K562 (cell line): ENCODE measurements around the gene HLA-DOA.

Source experiments
- CHD4 ChIP-seq: fragments of 200-600 bp; sonication (generic); IDR thresholded peaks from 3 replicates; pipeline ENCODE4 v1.6.1; 2012; ENCODE audit warnings: low read depth, mild to moderate bottlenecking, mixed read lengths, low read length, inconsistent platforms; ENCODE audit not compliant: insufficient read depth, insufficient replicate concordance, poor library complexity, severe bottlenecking
- CREB1 ChIP-seq, 2 experiments: sonication (generic) in 1 of 2; formaldehyde crosslinking in 1 of 2; IDR thresholded peaks; 2 replicates each; pipeline versions ENCODE4 v1.6.1 to v1.8.0; 2012 to 2022; ENCODE audit warnings: inconsistent platforms in 1 of 2, mild to moderate bottlenecking in 1 of 2, missing genetic modification reagents in 1 of 2, moderate library complexity in 1 of 2
- CREBBP ChIP-seq: IDR thresholded peaks from one replicate; pipeline ENCODE4 v1.6.1; 2012; ENCODE audit warnings: low read depth, mild to moderate bottlenecking, control low read depth, inconsistent platforms, low read length
- CTCF ChIP-seq, 3 experiments: IDR thresholded peaks in 2 of 3; conservative IDR thresholded peaks in 1 of 3; 2 replicates each; pipeline ENCODE4 v1.5.1; 2011 to 2012; ENCODE audit warnings: low read length in 3 of 3, mild to moderate bottlenecking in 3 of 3, control low read depth in 2 of 3, improper control_type of control experiment in 1 of 3, inconsistent platforms in 1 of 3, low read depth in 1 of 3, mixed read lengths in 1 of 3, moderate library complexity in 1 of 3; ENCODE audit not compliant: insufficient read depth in 2 of 3
- NONO ChIP-seq, 2 experiments: fragments of 200-400 bp in 1 of 2; fragments of 450-650 bp in 1 of 2; formaldehyde crosslinking in 1 of 2; IDR thresholded peaks; 2 replicates each; pipeline ENCODE4 v1.6.1; 2017; ENCODE audit warnings: low read depth in 2 of 2, mild to moderate bottlenecking in 2 of 2, moderate library complexity in 2 of 2, low read length in 1 of 2
- POLR2AphosphoS2 ChIP-seq: IDR thresholded peaks from 2 replicates; pipeline ENCODE4 v1.6.1; 2012; ENCODE audit warnings: low read length, improper control_type of control experiment
- PRPF4 ChIP-seq: fragments of 200-400 bp; formaldehyde crosslinking; IDR thresholded peaks from one replicate; pipeline ENCODE4 v1.6.1; 2017; ENCODE audit warnings: low read length, low read depth, mild to moderate bottlenecking; ENCODE audit not compliant: insufficient read depth, poor library complexity, severe bottlenecking
- TCF7L2 ChIP-seq: fragments of 150-350 bp; IDR thresholded peaks from 2 replicates; pipeline ENCODE4 v1.6.1; 2016; ENCODE audit warnings: low read depth, mild to moderate bottlenecking, low read length, moderate library complexity
- ZBTB1 ChIP-seq: sonication (generic); formaldehyde crosslinking; IDR thresholded peaks from 2 replicates; pipeline ENCODE4 v1.8.1; 2023; ENCODE audit warnings: missing genetic modification reagents, low read depth, mild to moderate bottlenecking, borderline replicate concordance

DNA sequence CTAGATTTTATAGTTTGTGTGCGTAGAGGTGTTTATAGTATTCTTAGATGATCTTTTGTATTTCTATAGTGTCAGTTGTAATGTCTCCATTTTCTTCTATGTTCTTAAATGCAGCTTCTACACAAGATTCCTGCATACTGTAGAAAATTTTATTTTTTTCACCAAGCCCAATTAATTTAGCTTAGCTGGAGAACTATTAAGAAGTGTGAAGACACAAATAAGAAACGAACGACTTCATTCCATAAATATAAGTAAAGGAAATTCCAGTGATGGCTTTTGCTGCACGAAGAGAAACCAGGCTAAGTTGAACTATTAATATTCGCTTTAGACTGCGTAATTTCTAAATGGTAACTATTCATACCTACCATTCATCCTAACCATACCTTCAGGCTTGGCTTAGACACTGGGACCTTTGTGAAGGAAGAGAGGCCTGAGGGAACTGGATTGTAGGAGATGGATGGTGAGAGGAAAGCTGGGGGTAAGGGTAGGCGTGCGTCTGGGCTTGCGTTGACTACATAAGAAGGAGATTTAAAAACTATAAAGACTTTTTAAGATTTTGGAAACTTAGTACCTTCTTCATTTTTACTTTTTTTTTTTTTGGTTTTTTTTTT lies 15.9 kb downstream of the HLA-DOA start:
- no peak for TF ChIP-seq CTCF (IDR thresholded peaks at IDR 0.05 in 2 of 3, conservative IDR thresholded peaks at IDR 0.05 in 1 of 3; ENCODE audit: insufficient read depth in 2 of 3, low read depth in 1 of 3, low read length in 3 of 3)
- TF ChIP-seq TCF7L2, result no peak
- no peak for TF ChIP-seq NONO (IDR thresholded peaks at IDR 0.05; ENCODE audit: low read depth in 2 of 2, low read length in 1 of 2)
- TF ChIP-seq PRPF4, result no peak
- TF ChIP-seq ZBTB1 (CRISPR knock-in tag), result no peak
- no peak for TF ChIP-seq CREB1 (IDR thresholded peaks at IDR 0.05)
- TF ChIP-seq CREB1 (CRISPR knock-in tag; IDR thresholded peaks at IDR 0.05), result no peak
- no peak for TF ChIP-seq CHD4
- TF ChIP-seq CREBBP, result no peak
- TF ChIP-seq POLR2AphosphoS2, result no peak
